GM23248 (cell line): ENCODE data around the gene OR6K3.

Experiments
- EZH2 ChIP-seq: fragments of 200-600 bp; sonication (generic); IDR thresholded peaks from 2 replicates; pipeline ENCODE4 v1.6.1; 2018; ENCODE audit warnings: antibody characterized with exemption, mild to moderate bottlenecking; ENCODE audit not compliant: insufficient read depth, poor library complexity, severe bottlenecking
- EZH2phosphoT487 ChIP-seq: fragments of 200-600 bp; sonication (generic); IDR thresholded peaks from 2 replicates; pipeline ENCODE4 v1.6.1; 2018; ENCODE audit warnings: antibody characterized with exemption, moderate library complexity, mild to moderate bottlenecking, low read depth; ENCODE audit not compliant: insufficient read depth

DNA sequence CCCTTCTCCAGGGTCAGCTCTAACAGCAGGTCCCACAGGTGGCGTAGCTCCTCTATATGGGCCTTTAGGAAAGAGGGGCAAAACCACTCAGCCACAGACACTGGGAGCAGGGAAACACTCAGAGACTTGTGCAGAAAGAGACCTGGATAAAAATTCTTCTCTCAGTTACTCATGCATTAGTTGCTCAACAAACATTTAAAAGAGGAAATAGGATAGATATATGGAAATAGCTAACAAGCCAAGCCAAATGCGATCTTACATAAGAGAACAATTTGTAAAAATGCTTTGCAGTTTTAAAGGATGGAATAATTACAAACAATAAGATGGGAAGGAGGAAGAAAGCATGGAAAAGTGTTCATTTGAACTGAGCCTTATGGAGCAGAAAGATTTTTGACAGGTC is 38.9 kb downstream of the OR6K3 start:
- TF ChIP-seq EZH2phosphoT487 (no peak), EZH2 (no peak)
